ENCODE results near the gene HSD11B2. TPM values are rescaled to one million over a fixed set of nuclear protein-coding genes. Genes with fewer than 3 reads are reported as not detected.

HSD11B2 gene
- total RNA-seq (2013; cell fraction: nucleolus; rRNA removed) = 0.61 TPM in 1 of 2 replicates, not detected in the other
- total RNA-seq (2014; rRNA removed) (0.28 TPM in 1 of 2 replicates, not detected in the other), total RNA-seq (2014; rRNA removed; fragmentation: Illumina TruSeq; extraction: Trizol) (0.22 TPM in 1 of 2 replicates, not detected in the other), total RNA-seq (2021) (0.16 and 0.18 TPM in 2 replicates), polyA plus RNA-seq (2011; rRNA removed) (0.19 and 0.20 TPM in 2 replicates), polyA plus RNA-seq (2014; fragmentation: Illumina TruSeq; extraction: Trizol) (0.34 and 1.5 TPM in 2 replicates), polyA plus RNA-seq (2014; fragmentation: Nextera tagmentation; extraction: Ambion mirVana) (not detected), polyA plus RNA-seq (2014; rRNA removed) (0.09 and 0.28 TPM in 2 replicates), polyA plus RNA-seq (2016; fragmentation: Nextera tagmentation; extraction: Ambion mirVana) (under 1 TPM; 0.10 to 0.31 TPM), polyA minus RNA-seq (2011; rRNA and poly(A)+ RNA removed) (0.15 TPM in 1 of 2 replicates, not detected in the other), Bru-seq, nascent RNA (not detected), BruChase-seq, experiment 1, labeled RNA remaining after a 6-hour chase (percentile 16 among the genes with signal in this experiment), BruChase-seq, experiment 2, labeled RNA remaining after a 2-hour chase (not detected)
- not detected for polyA plus RNA-seq (2011; ENCODE audit: low read depth)
- 0.16 and 0.22 TPM in 2 replicates for polyA plus RNA-seq (2011; cell fraction: cytosol; rRNA removed)
- polyA plus RNA-seq (2011; cell fraction: nucleus; rRNA removed) = 0.43 and 0.53 TPM in 2 replicates
- 0.37 TPM in 1 of 2 replicates, not detected in the other for polyA plus RNA-seq (2012)
- not detected in 2 replicates for polyA minus RNA-seq (2011; cell fraction: cytosol; rRNA and poly(A)+ RNA removed)
- not detected in 2 replicates for polyA minus RNA-seq (2011; cell fraction: nucleus; rRNA and poly(A)+ RNA removed)
- long read RNA-seq, experiment 1 = 0 reads
- long read RNA-seq, experiment 2 = 0 reads

- TF ChIP-seq HDAC6 (IDR thresholded peaks at IDR 0.05; ENCODE audit: unreplicated experiment) = peak; percentile 52
- no peak for TF ChIP-seq REST (IDR thresholded peaks at IDR 0.05; ENCODE audit: low read depth, low read length)
- no peak for TF ChIP-seq POLR2AphosphoS5 (IDR thresholded peaks at IDR 0.05; ENCODE audit: low read length)
- no peak for TF ChIP-seq PKNOX1 (IDR thresholded peaks at IDR 0.05)
- no peak for TF ChIP-seq MEF2A (IDR thresholded peaks at IDR 0.05; ENCODE audit: insufficient read depth, low read depth, low read length)
- TF ChIP-seq, protein P1, sequence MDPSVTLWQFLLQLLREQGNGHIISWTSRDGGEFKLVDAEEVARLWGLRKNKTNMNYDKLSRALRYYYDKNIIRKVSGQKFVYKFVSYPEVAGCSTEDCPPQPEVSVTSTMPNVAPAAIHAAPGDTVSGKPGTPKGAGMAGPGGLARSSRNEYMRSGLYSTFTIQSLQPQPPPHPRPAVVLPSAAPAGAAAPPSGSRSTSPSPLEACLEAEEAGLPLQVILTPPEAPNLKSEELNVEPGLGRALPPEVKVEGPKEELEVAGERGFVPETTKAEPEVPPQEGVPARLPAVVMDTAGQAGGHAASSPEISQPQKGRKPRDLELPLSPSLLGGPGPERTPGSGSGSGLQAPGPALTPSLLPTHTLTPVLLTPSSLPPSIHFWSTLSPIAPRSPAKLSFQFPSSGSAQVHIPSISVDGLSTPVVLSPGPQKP (IDR thresholded peaks at IDR 0.05; ENCODE audit: low read depth, low read length) = no peak
- TF ChIP-seq PBX3 (IDR thresholded peaks at IDR 0.05; ENCODE audit: insufficient replicate concordance, low read depth, low read length) = no peak
- peak; percentile 85 for TF ChIP-seq SUZ12 (IDR thresholded peaks at IDR 0.05; ENCODE audit: unreplicated experiment)
- TF ChIP-seq SREBF1 (IDR thresholded peaks at IDR 0.05; ENCODE audit: low read length) = no peak
- no peak for TF ChIP-seq ASH2L (IDR thresholded peaks at IDR 0.05; ENCODE audit: borderline replicate concordance, low read depth)
- TF ChIP-seq, protein P2, sequence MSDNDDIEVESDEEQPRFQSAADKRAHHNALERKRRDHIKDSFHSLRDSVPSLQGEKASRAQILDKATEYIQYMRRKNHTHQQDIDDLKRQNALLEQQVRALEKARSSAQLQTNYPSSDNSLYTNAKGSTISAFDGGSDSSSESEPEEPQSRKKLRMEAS (IDR thresholded peaks at IDR 0.05; ENCODE audit: low read depth, low read length) = no peak
- SMC1A ChIA-PET (ENCODE audit: uncharacterized antibody, unreplicated experiment) = no interaction called here
- ATAC-seq (peak; percentile 35), DNase-seq (ENCODE audit: low read depth, low spot score) (no peak), FAIRE-seq (no peak)
- Histone ChIP-seq H3K79me2 (ENCODE audit: control insufficient read depth, insufficient read depth, low read length) (no peaks in the 10 kb centered on the region), H3K9ac (ENCODE audit: control insufficient read depth, insufficient read depth, low read length) (no peak within 1 kb of the TSS), H3K4me3 (peak within 1 kb of the TSS; percentile 42; the same call in 1 of the 2 replicates), H4K20me1 (ENCODE audit: control insufficient read depth, insufficient read depth) (no peaks in the 10 kb centered on the region), H3K27ac (ENCODE audit: control insufficient read depth, insufficient read depth) (no peak within 1 kb of the TSS), H2AFZ (ENCODE audit: control insufficient read depth, low read depth, low read length) (no peak within 1 kb of the TSS; the same call in 1 of the 2 replicates), H3K4me2 (ENCODE audit: control insufficient read depth, insufficient read depth) (peak within 1 kb of the TSS; percentile 59), H3K9me3 (replicated peaks; ENCODE audit: control insufficient read depth, insufficient read depth, low read length) (no peaks in the 10 kb centered on the region), H3K36me3 (ENCODE audit: control insufficient read depth in 2 of 2, insufficient read depth in 2 of 2, low read length in 1 of 2) (no peaks in the 10 kb centered on the region), H3K4me1 (ENCODE audit: control insufficient read depth, insufficient read depth, low read length) (peaks cover 15% of the 10 kb centered on the region), H3K27me3 (replicated peaks in 1 of 2; ENCODE audit: control insufficient read depth in 2 of 2, insufficient read depth in 2 of 2, low read length in 1 of 2) (peaks cover 11 to 14% of the 10 kb centered on the region in 2 experiments)
- BruUV-seq (replicated peaks) = no TSS peak
- CTCF ChIA-PET = interaction anchor here (0.9 kb wide), 1 partner anchor 16 kb away, joined by 3 read pairs; no protein-coding TSS in a partner anchor
- in situ Hi-C loops (cut with MboI) (no loop called here), intact Hi-C loops (cut with micrococcal nuclease; ENCODE audit: unreplicated experiment) (no loop called here)
- POLR2A ChIA-PET = no interaction called here
- RAD21 ChIA-PET (ENCODE audit: unreplicated experiment) = interaction anchor here (0.7 kb wide), 1 partner anchor 880 kb away, joined by 3 read pairs; no protein-coding TSS in a partner anchor
- WGBS (ENCODE audit: insufficient coverage, insufficient replicate concordance, low lambda C conversion rate, missing lambda C conversion rate) = 3% methylated on average over 52 of the region's 87 CpGs
Measured at GRCh38 chr16:67430977-67431774, at the start of gene HSD11B2. TSS of gene HSD11B2 (plus strand) at chr16:67431121. CDS start at chr16:67431249, 128 bp downstream.
